ENCODE data around the gene PAXIP1.

PAXIP1 gene

DNA sequence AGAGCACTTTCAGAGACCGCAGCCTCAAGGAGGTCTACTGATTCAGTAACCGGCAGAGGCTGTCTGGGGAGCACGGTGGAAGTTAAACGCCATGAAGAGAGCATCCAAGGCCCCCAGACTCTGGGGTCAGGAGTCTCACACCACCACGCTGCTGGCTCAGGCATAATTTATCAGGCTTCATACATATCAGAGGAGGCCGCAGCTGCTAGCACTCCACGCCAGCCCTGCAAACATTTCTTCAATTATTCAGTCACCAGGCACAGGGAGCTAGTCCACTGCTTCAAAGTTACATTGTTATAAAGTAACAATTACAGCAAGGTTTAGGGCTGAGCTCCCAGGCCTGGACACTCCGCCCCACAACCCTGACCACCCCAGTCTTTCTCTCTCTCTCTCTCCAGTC lies 97.8 kb downstream of the PAXIP1 start:
- Histone ChIP-seq H3K27me3 (ENCODE audit: insufficient read depth, low read depth, severe bottlenecking) (peaks cover 96% of the 10 kb centered on the region), H3K4me3 (ENCODE audit: low read depth, low read length) (no peak overlapping the region), H3K9me3 (ENCODE audit: severe bottlenecking) (peaks cover 19% of the 10 kb centered on the region), H3K36me3 (no peaks in the 10 kb centered on the region), H3K27ac (no peak overlapping the region)
- TF ChIP-seq, protein P1, sequence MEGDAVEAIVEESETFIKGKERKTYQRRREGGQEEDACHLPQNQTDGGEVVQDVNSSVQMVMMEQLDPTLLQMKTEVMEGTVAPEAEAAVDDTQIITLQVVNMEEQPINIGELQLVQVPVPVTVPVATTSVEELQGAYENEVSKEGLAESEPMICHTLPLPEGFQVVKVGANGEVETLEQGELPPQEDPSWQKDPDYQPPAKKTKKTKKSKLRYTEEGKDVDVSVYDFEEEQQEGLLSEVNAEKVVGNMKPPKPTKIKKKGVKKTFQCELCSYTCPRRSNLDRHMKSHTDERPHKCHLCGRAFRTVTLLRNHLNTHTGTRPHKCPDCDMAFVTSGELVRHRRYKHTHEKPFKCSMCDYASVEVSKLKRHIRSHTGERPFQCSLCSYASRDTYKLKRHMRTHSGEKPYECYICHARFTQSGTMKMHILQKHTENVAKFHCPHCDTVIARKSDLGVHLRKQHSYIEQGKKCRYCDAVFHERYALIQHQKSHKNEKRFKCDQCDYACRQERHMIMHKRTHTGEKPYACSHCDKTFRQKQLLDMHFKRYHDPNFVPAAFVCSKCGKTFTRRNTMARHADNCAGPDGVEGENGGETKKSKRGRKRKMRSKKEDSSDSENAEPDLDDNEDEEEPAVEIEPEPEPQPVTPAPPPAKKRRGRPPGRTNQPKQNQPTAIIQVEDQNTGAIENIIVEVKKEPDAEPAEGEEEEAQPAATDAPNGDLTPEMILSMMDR (IDR thresholded peaks at IDR 0.05; ENCODE audit: low read depth, low read length), result no peak
- no peak for DNase-seq

- H3K27me3 ChIP-seq (ENCODE audit: insufficient read depth, low read depth, severe bottlenecking), result peaks cover 96% of the 10 kb centered on the region
- TF ChIP-seq, protein P1 (IDR thresholded peaks at IDR 0.05; ENCODE audit: low read depth, low read length), result no peak
- H3K36me3 ChIP-seq, result no peaks in the 10 kb centered on the region
- peaks cover 18% of the 10 kb centered on the region for H3K9me3 ChIP-seq (ENCODE audit: severe bottlenecking)
- no peak overlapping the region for H3K4me3 ChIP-seq (ENCODE audit: low read depth, low read length)
- no peak overlapping the region for H3K27ac ChIP-seq
- no peak for DNase-seq
Observed at GRCh38 chr7:154903083-154903731, 99.7 kb downstream of the PAXIP1 start.

DNA sequence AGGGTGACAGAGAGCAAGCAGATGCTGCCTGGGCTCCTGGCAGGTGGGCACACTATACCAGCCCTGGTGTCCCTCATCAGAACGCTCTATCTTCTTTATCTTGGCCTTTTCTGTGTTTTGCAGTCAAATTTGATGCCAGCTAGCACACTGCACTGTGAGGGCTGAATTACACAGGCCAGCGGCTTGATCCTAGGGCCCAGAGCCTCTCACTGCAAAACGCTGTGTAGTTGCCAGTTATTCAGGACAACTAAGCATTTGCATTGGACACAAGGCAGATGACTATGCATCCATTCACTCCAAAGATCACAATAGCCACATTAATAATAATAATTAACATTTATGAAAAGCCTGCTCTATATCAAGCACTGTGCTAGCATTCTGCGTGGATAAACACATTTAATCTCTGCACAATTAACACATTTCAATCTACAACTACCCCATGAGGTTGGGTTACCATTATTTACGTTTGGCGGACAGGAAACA lies 100.3 kb downstream of the PAXIP1 start:
- DNase-seq, result no peak
- Histone ChIP-seq H3K9me3 (ENCODE audit: severe bottlenecking) (peaks cover 15% of the 10 kb centered on the region), H3K27ac (no peak overlapping the region), H3K4me3 (ENCODE audit: low read depth, low read length) (no peak overlapping the region), H3K27me3 (ENCODE audit: insufficient read depth, low read depth, severe bottlenecking) (peaks cover 94% of the 10 kb centered on the region), H3K36me3 (no peaks in the 10 kb centered on the region)
- TF ChIP-seq, protein P1 (IDR thresholded peaks at IDR 0.05; ENCODE audit: low read depth, low read length), result no peak

- H3K27me3 ChIP-seq (ENCODE audit: insufficient read depth, low read depth, severe bottlenecking), result peaks cover 94% of the 10 kb centered on the region
- no peaks in the 10 kb centered on the region for H3K9me3 ChIP-seq (ENCODE audit: severe bottlenecking)
- no peak overlapping the region for H3K4me3 ChIP-seq (ENCODE audit: low read depth, low read length)
- TF ChIP-seq, protein P1 (IDR thresholded peaks at IDR 0.05; ENCODE audit: low read depth, low read length), result no peak
- H3K36me3 ChIP-seq, result no peaks in the 10 kb centered on the region
- H3K27ac ChIP-seq, result no peak overlapping the region
- no peak for DNase-seq
Observed at GRCh38 chr7:154899862-154900261, 103.1 kb downstream of the PAXIP1 start.

GRCh38 chr7:154898973-154899855 lies 103.7 kb downstream of the PAXIP1 start:
- Histone ChIP-seq H3K9me3 (ENCODE audit: severe bottlenecking) (no peaks in the 10 kb centered on the region), H3K27ac (no peak overlapping the region), H3K4me3 (ENCODE audit: low read depth, low read length) (no peak overlapping the region), H3K36me3 (no peaks in the 10 kb centered on the region), H3K27me3 (ENCODE audit: insufficient read depth, low read depth, severe bottlenecking) (peaks cover 93% of the 10 kb centered on the region)
- TF ChIP-seq, protein P1 (IDR thresholded peaks at IDR 0.05; ENCODE audit: low read depth, low read length), result no peak
- DNase-seq, result no peak

All from WERI-Rb-1 (cell line).